ENCODE data around the gene SLC15A3. TPM values are rescaled to one million over a fixed set of nuclear protein-coding genes. Genes with fewer than 3 reads are reported as not detected.

The SLC15A3 gene
- total RNA-seq, 4 donors from 2014 or later = 4.0 to 11.5 (median 7.9) TPM

- Histone ChIP-seq H3K9me3 (no peaks in the 10 kb centered on the region), H3K27me3 (no peaks in the 10 kb centered on the region), H3K36me3 (peaks cover 0 to 51% (median 3%) of the 10 kb centered on the region in 3 donors), H3K27ac (no peak overlapping the region), H3K4me1 (peaks cover 0 to 34% (median 6%) of the 10 kb centered on the region in 3 donors), H3K4me3 (no peak overlapping the region)
- intact Hi-C loops (cut with DNase I) = no loop called here
- DNase-seq = no peak
- TF ChIP-seq, protein P1, sequence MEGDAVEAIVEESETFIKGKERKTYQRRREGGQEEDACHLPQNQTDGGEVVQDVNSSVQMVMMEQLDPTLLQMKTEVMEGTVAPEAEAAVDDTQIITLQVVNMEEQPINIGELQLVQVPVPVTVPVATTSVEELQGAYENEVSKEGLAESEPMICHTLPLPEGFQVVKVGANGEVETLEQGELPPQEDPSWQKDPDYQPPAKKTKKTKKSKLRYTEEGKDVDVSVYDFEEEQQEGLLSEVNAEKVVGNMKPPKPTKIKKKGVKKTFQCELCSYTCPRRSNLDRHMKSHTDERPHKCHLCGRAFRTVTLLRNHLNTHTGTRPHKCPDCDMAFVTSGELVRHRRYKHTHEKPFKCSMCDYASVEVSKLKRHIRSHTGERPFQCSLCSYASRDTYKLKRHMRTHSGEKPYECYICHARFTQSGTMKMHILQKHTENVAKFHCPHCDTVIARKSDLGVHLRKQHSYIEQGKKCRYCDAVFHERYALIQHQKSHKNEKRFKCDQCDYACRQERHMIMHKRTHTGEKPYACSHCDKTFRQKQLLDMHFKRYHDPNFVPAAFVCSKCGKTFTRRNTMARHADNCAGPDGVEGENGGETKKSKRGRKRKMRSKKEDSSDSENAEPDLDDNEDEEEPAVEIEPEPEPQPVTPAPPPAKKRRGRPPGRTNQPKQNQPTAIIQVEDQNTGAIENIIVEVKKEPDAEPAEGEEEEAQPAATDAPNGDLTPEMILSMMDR (IDR thresholded peaks at IDR 0.05) = no peak
- no peak for TF ChIP-seq POLR2A (IDR thresholded peaks at IDR 0.05)
- WGBS, 2 donors = 92 to 96% methylated on average over 8 to 22 of the region's 57 CpGs
These were observed 17.7 kb downstream of the SLC15A3 start for GRCh38 chr11:60934124-60934789.

DNA sequence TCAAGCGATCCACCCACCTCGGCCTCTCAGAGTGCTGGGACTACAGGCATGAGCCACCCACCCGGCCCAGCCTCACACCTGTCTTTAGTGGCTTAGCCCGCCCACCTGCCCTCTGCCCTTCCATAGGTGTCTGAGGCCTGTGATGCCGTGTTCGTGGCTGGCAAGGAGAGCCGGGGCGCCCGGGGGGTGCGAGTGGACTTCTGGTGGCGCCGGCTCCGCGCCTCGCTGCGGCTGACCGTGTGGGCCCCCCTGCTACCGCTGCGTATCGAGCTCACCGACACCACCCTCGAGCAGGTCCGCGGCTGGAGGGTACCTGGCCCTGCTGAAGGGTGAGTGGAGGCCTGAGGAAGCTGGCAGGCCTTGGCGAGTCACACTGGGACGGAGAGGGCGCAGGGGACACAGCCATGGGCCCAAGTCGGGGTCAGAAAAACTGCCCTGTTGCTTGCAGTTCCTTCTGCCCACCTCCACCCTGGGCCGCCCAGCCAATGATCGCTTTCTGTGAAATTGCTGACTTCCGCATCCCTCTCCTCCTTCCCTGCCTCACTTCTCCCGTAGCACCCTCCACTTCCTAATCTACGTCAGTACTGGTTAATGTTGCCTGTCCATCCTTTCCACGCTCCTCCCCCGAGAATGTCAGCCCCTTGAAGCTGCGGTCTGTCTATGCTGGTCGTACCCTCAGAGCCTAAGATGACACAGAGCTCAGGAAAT is 18.4 kb downstream of the SLC15A3 start:
- intact Hi-C loops (cut with DNase I) = no loop called here
- Histone ChIP-seq H3K27ac (no peak overlapping the region), H3K27me3 (no peaks in the 10 kb centered on the region), H3K4me1 (peaks cover 0 to 32% (median 6%) of the 10 kb centered on the region in 3 donors), H3K4me3 (no peak overlapping the region), H3K9me3 (no peaks in the 10 kb centered on the region), H3K36me3 (peaks cover 0 to 56% (median 3%) of the 10 kb centered on the region in 3 donors)
- 67 to 84% methylated on average over 5 to 13 of the region's 37 CpGs for WGBS, 2 donors
- no peak for DNase-seq
- TF ChIP-seq, protein P1 (IDR thresholded peaks at IDR 0.05) = no peak
- no peak for TF ChIP-seq POLR2A (IDR thresholded peaks at IDR 0.05)

GRCh38 chr11:60932605-60933356 is 19.2 kb downstream of the SLC15A3 start:
- peaks cover 0 to 60% (median 3%) of the 10 kb centered on the region in 3 donors for H3K36me3 ChIP-seq
- no peak overlapping the region for H3K27ac ChIP-seq
- no peak for DNase-seq
- intact Hi-C loops (cut with DNase I) = no loop called here
- no peak for TF ChIP-seq POLR2A (IDR thresholded peaks at IDR 0.05)
- TF ChIP-seq, protein P1 (IDR thresholded peaks at IDR 0.05) = no peak
- no peaks in the 10 kb centered on the region for H3K9me3 ChIP-seq
- no peaks in the 10 kb centered on the region for H3K27me3 ChIP-seq
- H3K4me3 ChIP-seq = no peak overlapping the region
- WGBS, 2 donors = 45 to 50% methylated on average over 5 of the region's 5 CpGs
- peaks cover 0 to 38% (median 6%) of the 10 kb centered on the region in 3 donors for H3K4me1 ChIP-seq

GRCh38 chr11:60931917-60932316 is 20.1 kb downstream of the SLC15A3 start:
- 73 to 90% methylated on average over 2 to 3 of the region's 9 CpGs for WGBS, 2 donors
- TF ChIP-seq, protein P1 (IDR thresholded peaks at IDR 0.05) = no peak
- no peak for TF ChIP-seq POLR2A (IDR thresholded peaks at IDR 0.05)
- intact Hi-C loops (cut with DNase I) = no loop called here
- Histone ChIP-seq H3K4me3 (no peak overlapping the region), H3K27ac (no peak overlapping the region), H3K36me3 (peaks cover 0 to 57% (median 3%) of the 10 kb centered on the region in 3 donors), H3K9me3 (no peaks in the 10 kb centered on the region), H3K4me1 (peaks cover 0 to 45% (median 13%) of the 10 kb centered on the region in 3 donors), H3K27me3 (peaks cover 0 to 5% (median 0%) of the 10 kb centered on the region in 4 donors)
- no peak for DNase-seq

Measured in esophagus squamous epithelium (tissue), 5 donors.